Fibroblast of villous mesenchyme (primary cell): ENCODE results near the gene KIF6. TPM values are rescaled to one million over a fixed set of nuclear protein-coding genes. Genes with fewer than 3 reads are reported as not detected.
"Not testable (repeated sequence)": the region's sequence is repeated elsewhere in the genome, so short reads cannot be mapped to it uniquely, and the experiment has no call there.

ENCODE experiments used
- DNase-seq: peaks from one replicate; pipeline ENCODE4 v3.0.0-alpha.2; 2010; ENCODE audit warnings: low read depth
- H3K4me3 ChIP-seq: 2 replicates; pipeline ENCODE4 v1.5.1; 2011; ENCODE audit warnings: low read depth, mild to moderate bottlenecking, low read length
- total RNA-seq: library from RNA; depleted of rRNA; stranded (reverse); fragments of >200 nt; gene quantifications from 2 replicates; pipeline ENCODE4 v1.2.3, GENCODE V29; 2012
- TF ChIP-seq, protein P1 (sequence below): IDR thresholded peaks from 2 replicates; pipeline ENCODE4 v1.5.1; 2012; ENCODE audit warnings: low read depth, mild to moderate bottlenecking, low read length; ENCODE audit not compliant: insufficient read depth

Gene KIF6
- total RNA-seq, 1 donor = 0.43 TPM

DNA sequence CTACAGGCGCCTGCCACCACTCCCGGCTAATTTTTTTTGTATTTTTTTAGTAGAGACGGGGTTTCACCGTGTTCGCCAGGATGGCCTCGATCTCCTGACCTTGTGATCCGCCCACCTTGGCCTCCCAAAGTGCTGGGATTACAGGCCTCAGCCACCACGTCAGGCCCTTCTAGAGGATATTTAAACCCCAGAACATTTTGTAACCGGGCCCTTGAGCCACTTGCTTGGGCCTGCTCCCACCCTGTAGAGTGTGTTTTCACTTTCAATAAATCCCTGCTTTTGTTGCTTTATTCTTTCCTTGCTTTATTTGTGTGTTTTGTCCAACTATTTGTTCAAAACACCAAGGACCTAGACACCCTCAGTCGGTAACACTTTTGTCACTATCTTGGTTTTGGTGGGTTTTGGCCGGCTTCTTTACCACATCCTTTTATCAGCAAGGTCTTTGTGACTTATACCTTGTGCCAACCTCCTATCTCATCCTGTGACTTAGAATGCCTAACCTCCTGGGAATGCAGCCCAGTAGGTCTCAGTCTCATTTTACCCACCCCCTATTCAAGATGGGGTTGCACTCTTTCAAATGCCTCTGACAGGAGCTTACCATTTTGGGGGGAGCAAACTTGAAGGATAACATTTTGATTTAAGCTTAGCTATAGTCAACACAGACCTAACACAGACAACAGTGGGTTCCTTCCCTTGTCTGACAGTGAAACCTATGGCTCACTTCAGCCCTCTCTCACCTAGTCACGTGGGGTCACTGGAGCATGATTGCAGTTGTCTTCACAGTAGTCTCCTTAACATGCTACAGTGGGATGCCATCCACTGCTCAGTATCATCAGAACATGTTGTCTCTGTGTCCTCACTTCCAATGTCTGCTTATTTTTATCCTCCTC, 27.9 kb upstream of the KIF6 start:
- DNase-seq = no peak
- TF ChIP-seq, protein P1, sequence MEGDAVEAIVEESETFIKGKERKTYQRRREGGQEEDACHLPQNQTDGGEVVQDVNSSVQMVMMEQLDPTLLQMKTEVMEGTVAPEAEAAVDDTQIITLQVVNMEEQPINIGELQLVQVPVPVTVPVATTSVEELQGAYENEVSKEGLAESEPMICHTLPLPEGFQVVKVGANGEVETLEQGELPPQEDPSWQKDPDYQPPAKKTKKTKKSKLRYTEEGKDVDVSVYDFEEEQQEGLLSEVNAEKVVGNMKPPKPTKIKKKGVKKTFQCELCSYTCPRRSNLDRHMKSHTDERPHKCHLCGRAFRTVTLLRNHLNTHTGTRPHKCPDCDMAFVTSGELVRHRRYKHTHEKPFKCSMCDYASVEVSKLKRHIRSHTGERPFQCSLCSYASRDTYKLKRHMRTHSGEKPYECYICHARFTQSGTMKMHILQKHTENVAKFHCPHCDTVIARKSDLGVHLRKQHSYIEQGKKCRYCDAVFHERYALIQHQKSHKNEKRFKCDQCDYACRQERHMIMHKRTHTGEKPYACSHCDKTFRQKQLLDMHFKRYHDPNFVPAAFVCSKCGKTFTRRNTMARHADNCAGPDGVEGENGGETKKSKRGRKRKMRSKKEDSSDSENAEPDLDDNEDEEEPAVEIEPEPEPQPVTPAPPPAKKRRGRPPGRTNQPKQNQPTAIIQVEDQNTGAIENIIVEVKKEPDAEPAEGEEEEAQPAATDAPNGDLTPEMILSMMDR = no peak
- H3K4me3 ChIP-seq = no peak overlapping the region

DNA sequence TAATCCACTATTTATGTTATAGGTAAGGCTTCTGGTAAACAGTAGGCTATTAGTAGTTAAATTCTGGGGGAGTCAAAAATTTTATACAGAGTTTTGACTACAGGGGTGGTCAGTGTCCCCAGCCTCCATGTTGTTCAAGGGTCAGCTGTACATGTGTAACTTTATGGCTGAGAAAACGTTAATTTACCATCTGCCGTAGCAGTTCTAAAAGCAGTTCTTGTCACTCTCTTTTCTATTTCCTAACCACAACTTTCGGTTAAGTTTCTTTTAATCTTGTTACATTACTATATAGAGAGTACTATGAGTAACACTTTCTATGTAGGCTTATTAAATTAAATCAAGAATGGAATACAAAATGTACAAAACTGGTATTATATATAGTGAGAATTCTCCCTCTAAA, 21.6 kb upstream of the KIF6 start:
- no peak for DNase-seq
- TF ChIP-seq, protein P1 = no peak
- H3K4me3 ChIP-seq = no peak overlapping the region

GRCh38 chr6:39733704-39734103, 8.5 kb upstream of the KIF6 start:
- no peak for DNase-seq
- H3K4me3 ChIP-seq = no peak overlapping the region
- TF ChIP-seq, protein P1 = no peak

- DNase-seq = no peak
- H3K4me3 ChIP-seq = no peak overlapping the region
- TF ChIP-seq, protein P1 = no peak
These were observed 6.4 kb upstream of the KIF6 start for GRCh38 chr6:39731565-39731964.

GRCh38 chr6:39729945-39730344, 4.7 kb upstream of the KIF6 start:
- no peak for DNase-seq
- TF ChIP-seq, protein P1 = no peak
- no peak overlapping the region for H3K4me3 ChIP-seq

DNA sequence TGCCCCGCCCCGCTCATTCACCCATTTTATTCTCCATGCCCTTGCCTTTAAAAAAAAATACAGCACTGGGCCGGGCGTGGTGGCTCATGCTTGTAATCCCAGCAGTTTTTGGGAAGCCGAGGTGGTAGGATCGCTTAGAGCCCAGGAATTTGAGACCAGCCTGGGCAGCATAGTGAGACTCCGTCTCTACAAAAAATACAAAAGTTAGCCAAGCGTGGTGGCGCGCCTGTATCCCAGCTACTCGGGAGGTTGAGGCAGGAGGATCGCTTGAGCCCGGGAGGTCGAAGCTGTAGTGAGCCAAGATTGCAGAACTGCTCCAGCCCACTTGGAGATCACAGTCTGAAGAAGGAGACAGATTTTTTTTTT, 407 bp upstream of the KIF6 start:
- peak overlapping the region; percentile 81 for H3K4me3 ChIP-seq
- DNase-seq = no peak
- TF ChIP-seq, protein P1 = no peak

DNA sequence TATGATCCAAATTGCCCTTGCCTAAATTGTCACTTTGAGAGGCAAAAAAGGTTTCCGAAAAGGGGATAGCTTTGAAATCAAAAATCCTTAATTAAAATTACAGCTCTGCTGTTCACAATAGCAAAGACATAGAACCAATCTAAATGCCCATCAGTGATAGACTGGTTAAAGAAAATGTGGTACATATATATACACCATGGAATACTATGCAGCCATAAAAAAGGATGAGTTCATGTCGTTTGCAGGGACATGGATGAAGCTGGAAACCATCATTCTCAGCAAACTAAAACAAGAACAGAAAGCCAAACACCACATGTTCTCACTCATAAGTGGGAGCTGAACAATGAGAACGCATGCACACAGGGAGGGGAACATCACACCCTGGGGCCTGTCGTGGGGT, 1.9 kb downstream of the KIF6 start:
- not testable (repeated sequence) for DNase-seq, H3K4me3 ChIP-seq
